ENCODE data around the gene DCLK1. TPM values are rescaled to one million over a fixed set of nuclear protein-coding genes. Genes with fewer than 3 reads are reported as not detected.

Gene DCLK1
- total and polyA plus RNA-seq, 9 donors: 42.0 to 109 (median 87.9) TPM

DNA sequence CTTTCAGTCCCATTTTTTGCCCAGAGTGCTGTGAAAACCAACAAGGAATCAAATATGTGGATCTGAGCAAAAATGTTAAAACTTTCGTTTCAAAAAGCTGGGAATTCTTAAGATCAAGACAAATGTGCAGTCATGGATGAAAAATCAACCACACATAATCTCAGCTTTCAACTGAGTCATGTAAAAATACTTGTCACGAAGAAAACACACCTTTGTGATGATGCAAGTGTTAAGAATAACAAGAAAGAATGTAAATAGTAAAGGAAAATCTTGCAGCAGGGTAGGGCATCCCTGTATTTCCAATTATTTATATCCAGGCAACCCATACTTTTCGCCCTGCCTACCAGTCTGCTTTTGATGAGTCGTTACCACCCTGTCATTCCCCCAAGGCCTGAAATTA, 27.4 kb upstream of the DCLK1 start:
- Histone ChIP-seq H3K27me3 (ENCODE audit: control insufficient read depth, insufficient read depth, low read length) (no peaks in the 10 kb centered on the region), H3K9me3 (replicated peaks; ENCODE audit: control insufficient read depth, low read depth, low read length) (no peaks in the 10 kb centered on the region), H3K4me1 (ENCODE audit: control insufficient read depth, insufficient read depth, low read length) (peaks cover 28% of the 10 kb centered on the region), H3K36me3 (ENCODE audit: control insufficient read depth, insufficient read depth, low read length) (no peaks in the 10 kb centered on the region), H3K27ac (ENCODE audit: low read length) (no peak overlapping the region), H3K4me3 (ENCODE audit: low read length) (no peak overlapping the region)
- WGBS (ENCODE audit: insufficient coverage): no CpG with 5 or more reads among the region's 4 CpGs
- DNase-seq: no peak

DNA sequence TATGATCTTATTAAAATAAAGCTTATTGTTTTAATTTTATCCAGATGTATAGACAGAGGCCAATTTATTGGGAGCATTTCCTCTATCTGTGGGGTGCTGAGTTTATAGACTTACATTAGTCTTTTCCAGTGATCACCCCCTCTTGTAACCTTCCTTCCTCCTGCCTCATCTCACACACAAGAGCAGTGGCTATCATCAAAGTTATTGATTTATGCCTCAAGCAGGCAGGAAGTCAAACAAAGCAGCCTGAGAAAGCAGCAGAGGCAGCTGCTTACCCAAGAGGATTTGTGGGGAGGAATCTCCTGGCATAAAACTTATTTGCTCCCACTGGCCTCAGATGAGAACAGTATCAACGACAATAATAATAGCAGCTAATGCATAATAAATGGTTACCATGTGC, 26.3 kb upstream of the DCLK1 start:
- Histone ChIP-seq H3K4me1 (ENCODE audit: control insufficient read depth, insufficient read depth, low read length) (peaks cover 26% of the 10 kb centered on the region), H3K36me3 (ENCODE audit: control insufficient read depth, insufficient read depth, low read length) (no peaks in the 10 kb centered on the region), H3K27ac (ENCODE audit: low read length) (peak overlapping the region; percentile 59), H3K4me3 (ENCODE audit: low read length) (no peak overlapping the region), H3K27me3 (ENCODE audit: control insufficient read depth, insufficient read depth, low read length) (no peaks in the 10 kb centered on the region), H3K9me3 (replicated peaks; ENCODE audit: control insufficient read depth, low read depth, low read length) (no peaks in the 10 kb centered on the region)
- WGBS (ENCODE audit: insufficient coverage): no CpG with 5 or more reads among the region's 1 CpG
- DNase-seq: peak; percentile 97

DNA sequence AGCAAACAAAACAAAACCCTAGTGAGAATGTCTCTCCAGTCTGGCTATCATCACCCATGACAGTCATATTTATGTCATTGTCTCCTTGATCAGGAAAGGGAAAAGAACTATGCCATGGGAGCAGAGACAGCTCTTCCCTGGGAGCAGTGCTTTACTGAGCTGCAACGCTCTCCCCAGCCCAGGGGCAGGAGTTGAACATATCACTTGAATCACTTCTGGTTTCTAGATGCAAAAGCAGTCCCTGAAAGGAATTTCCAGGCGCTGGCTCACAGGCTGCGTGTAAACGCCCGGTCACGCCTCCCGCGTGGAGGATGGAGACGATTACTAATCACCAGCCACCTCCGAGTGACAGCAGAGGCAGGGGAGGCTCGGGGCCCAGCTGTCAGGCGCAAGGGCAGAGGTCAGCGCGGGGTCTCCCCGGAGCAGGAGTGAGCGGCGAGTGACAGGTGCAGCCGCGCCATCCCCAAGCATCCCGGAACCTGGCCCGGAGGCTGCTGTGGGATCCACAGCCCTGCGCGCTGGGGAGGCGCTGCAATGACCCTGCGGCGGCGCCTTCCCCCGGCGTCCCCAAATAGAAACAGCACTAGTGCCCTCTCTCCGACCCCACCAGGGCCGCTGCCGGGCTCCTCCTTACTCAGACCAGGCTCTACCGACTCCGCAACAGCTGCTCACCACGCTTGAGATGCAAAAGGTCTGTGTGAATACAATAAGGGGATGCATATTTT, 23.5 kb upstream of the DCLK1 start:
- peaks cover 24% of the 10 kb centered on the region for H3K4me1 ChIP-seq (ENCODE audit: control insufficient read depth, insufficient read depth, low read length)
- peak overlapping the region; percentile 81 for H3K27ac ChIP-seq (ENCODE audit: low read length)
- 3% methylated on average over 29 of the region's 35 CpGs for WGBS (ENCODE audit: insufficient coverage)
- no peaks in the 10 kb centered on the region for H3K36me3 ChIP-seq (ENCODE audit: control insufficient read depth, insufficient read depth, low read length)
- H3K9me3 ChIP-seq (replicated peaks; ENCODE audit: control insufficient read depth, low read depth, low read length): no peaks in the 10 kb centered on the region
- DNase-seq: peak; percentile 79
- no peaks in the 10 kb centered on the region for H3K27me3 ChIP-seq (ENCODE audit: control insufficient read depth, insufficient read depth, low read length)
- H3K4me3 ChIP-seq (ENCODE audit: low read length): peak overlapping the region; percentile 32

DNA sequence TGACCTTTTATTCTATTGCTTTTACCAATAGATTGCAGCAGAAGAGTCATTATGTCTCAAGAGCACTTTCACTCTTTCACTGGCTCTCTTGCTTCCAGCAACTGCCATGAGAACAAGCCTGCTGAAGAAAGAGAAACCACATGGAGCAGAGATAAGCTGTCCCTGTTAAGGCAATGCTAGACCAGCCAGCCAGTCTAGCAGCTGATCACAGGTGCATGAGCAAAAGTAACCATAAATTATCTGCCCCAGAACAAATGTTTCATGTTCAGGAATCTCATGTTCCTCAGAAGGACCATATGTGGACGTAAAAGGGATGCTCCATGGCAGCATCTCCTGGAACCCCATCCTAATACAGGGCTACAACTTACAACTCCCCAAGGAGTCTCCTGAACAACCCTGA, 20.4 kb upstream of the DCLK1 start:
- WGBS (ENCODE audit: insufficient coverage): 100% methylated on average over 1 of the region's 1 CpG

DNA sequence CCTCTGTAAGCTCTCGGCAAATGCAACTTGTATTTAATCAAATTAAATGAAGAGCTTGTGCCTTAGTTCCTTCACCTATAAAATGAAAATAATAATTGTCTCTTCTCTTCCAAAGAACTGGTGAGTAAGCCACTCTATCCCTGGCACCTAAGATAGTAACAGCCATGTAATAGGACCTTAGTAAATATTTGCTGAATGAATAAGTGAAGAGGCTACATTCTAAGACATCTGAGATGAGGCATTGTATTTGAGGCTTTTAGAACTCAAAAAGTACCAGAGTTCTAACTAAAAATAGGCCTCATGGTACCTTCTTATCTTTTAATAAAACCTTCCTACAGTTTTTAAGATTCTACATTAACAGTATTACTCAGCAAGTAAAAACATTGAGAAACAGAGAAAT, 17.3 kb upstream of the DCLK1 start:
- Histone ChIP-seq H3K36me3 (ENCODE audit: control insufficient read depth, insufficient read depth, low read length) (no peaks in the 10 kb centered on the region), H3K4me1 (ENCODE audit: control insufficient read depth, insufficient read depth, low read length) (no peaks in the 10 kb centered on the region), H3K4me3 (ENCODE audit: low read length) (no peak overlapping the region), H3K27ac (ENCODE audit: low read length) (peak overlapping the region; percentile 30), H3K9me3 (replicated peaks; ENCODE audit: control insufficient read depth, low read depth, low read length) (no peaks in the 10 kb centered on the region), H3K27me3 (ENCODE audit: control insufficient read depth, insufficient read depth, low read length) (no peaks in the 10 kb centered on the region)
- no peak for DNase-seq
- WGBS (ENCODE audit: insufficient coverage): no CpG with 5 or more reads among the region's 1 CpG

More for the DNA sequence above, 20.4 kb upstream of the DCLK1 start:
- no peaks in the 10 kb centered on the region for H3K36me3 ChIP-seq (ENCODE audit: control insufficient read depth, insufficient read depth, low read length)
- no peak overlapping the region for H3K4me3 ChIP-seq (ENCODE audit: low read length)
- no peaks in the 10 kb centered on the region for H3K9me3 ChIP-seq (replicated peaks; ENCODE audit: control insufficient read depth, low read depth, low read length)
- no peaks in the 10 kb centered on the region for H3K27me3 ChIP-seq (ENCODE audit: control insufficient read depth, insufficient read depth, low read length)
- peak; percentile 33 for DNase-seq
- H3K4me1 ChIP-seq (ENCODE audit: control insufficient read depth, insufficient read depth, low read length): peaks cover 14% of the 10 kb centered on the region
- peak overlapping the region; percentile 47 for H3K27ac ChIP-seq (ENCODE audit: low read length)

DNA sequence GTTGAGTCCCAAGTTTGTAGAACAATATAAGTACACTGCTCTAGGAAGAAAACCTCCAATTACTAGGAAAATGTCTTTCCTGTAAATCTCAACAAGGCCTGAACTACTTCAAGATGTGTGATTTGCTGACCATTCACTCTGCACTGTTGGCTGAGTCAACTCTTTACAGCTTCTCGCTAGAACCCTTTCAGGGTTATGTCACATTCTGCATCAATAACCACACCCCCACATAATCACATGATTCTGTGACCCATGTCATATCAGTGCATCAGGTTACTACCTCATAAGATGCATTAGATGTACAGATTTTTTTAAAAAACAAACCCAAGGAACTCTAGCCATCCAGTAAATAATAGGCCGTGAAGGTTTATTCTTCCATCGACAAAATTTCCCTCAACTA, 16.1 kb upstream of the DCLK1 start:
- no peak overlapping the region for H3K4me3 ChIP-seq (ENCODE audit: low read length)
- no peaks in the 10 kb centered on the region for H3K36me3 ChIP-seq (ENCODE audit: control insufficient read depth, insufficient read depth, low read length)
- DNase-seq: no peak
- H3K27ac ChIP-seq (ENCODE audit: low read length): no peak overlapping the region
- no peaks in the 10 kb centered on the region for H3K27me3 ChIP-seq (ENCODE audit: control insufficient read depth, insufficient read depth, low read length)
- H3K9me3 ChIP-seq (replicated peaks; ENCODE audit: control insufficient read depth, low read depth, low read length): no peaks in the 10 kb centered on the region
- 40% methylated on average over 1 of the region's 3 CpGs for WGBS (ENCODE audit: insufficient coverage)
- no peaks in the 10 kb centered on the region for H3K4me1 ChIP-seq (ENCODE audit: control insufficient read depth, insufficient read depth, low read length)

DNA sequence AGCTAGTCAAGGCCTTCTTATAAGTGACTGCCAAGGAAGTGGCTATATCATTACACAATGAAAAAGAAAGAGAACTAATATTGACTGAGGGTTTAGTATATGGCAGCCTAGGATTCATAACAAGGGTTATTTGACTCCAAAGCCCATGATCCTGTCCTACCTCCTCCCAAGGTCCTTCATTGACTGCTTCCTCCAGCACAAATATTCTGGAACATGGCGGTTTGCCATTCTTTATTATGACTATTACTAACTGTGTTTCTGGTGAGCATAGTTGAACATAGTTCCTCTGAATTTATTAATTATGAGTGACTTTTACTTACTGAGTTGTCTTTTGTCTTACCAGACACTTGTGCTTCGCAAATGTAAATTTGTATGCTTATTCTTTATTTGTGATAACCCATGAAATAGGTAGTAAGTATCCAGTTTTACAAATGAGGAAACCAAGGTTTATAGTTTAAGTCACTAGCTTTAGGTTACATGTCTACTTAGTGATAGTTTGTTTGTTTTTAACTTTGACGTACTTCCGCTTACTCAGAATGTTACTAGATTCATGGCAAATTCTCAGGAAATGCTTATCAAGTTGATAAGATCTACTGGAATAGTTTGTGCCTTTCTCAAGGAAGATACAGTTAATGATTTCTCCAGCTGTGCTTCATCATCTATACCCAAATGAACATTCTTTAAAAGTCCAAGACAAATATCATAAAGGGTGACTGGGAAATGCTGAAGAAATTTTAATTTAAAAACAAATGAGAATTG, 15.5 kb upstream of the DCLK1 start:
- DNase-seq: no peak
- Histone ChIP-seq H3K4me1 (ENCODE audit: control insufficient read depth, insufficient read depth, low read length) (no peaks in the 10 kb centered on the region), H3K36me3 (ENCODE audit: control insufficient read depth, insufficient read depth, low read length) (no peaks in the 10 kb centered on the region), H3K27ac (ENCODE audit: low read length) (no peak overlapping the region), H3K4me3 (ENCODE audit: low read length) (no peak overlapping the region), H3K9me3 (replicated peaks; ENCODE audit: control insufficient read depth, low read depth, low read length) (no peaks in the 10 kb centered on the region), H3K27me3 (ENCODE audit: control insufficient read depth, insufficient read depth, low read length) (no peaks in the 10 kb centered on the region)
- no CpG with 5 or more reads among the region's 4 CpGs for WGBS (ENCODE audit: insufficient coverage)

DNA sequence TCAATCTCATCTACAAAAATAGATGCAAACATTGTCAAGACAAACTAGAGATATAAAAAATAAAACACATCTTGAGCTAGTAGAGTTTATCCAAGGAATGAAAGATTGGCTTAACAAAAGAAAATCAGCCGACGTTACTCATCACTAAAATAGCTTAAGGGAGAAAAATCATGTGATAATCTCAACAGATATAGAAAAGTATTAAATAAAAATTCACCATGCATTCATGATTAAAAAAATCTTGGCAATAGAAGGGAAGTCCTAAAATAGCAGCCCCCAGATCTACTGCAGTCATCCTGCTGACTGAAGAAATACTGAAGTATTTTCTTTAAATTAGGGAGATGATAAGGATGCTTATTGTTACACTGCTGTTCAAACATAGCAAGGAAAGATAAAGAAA, 12.6 kb upstream of the DCLK1 start:
- Histone ChIP-seq H3K27ac (ENCODE audit: low read length) (no peak overlapping the region), H3K9me3 (replicated peaks; ENCODE audit: control insufficient read depth, low read depth, low read length) (no peaks in the 10 kb centered on the region), H3K36me3 (ENCODE audit: control insufficient read depth, insufficient read depth, low read length) (no peaks in the 10 kb centered on the region), H3K4me1 (ENCODE audit: control insufficient read depth, insufficient read depth, low read length) (no peaks in the 10 kb centered on the region), H3K4me3 (ENCODE audit: low read length) (no peak overlapping the region), H3K27me3 (ENCODE audit: control insufficient read depth, insufficient read depth, low read length) (no peaks in the 10 kb centered on the region)
- no CpG with 5 or more reads among the region's 2 CpGs for WGBS (ENCODE audit: insufficient coverage)
- peak; percentile 51 for DNase-seq

DNA sequence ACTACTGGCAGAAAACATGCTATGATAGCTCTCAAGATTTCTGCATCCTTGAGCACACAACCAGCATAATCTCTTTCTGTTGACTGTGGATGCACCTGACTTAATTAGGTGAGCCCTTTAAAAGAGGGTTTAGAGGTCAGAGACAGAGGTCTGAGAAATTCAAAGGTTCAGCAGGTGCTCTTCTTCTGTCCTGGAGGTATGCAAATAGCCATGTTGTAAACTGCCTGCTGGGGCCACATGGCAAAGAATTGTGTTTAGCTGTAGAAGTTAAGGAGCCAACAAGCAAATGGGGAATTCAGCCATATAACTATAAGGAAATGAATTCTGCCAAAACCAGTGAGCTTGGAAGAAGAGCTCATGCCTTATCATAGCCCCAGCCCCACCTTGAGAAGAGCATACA, 11.6 kb upstream of the DCLK1 start:
- Histone ChIP-seq H3K9me3 (replicated peaks; ENCODE audit: control insufficient read depth, low read depth, low read length) (no peaks in the 10 kb centered on the region), H3K36me3 (ENCODE audit: control insufficient read depth, insufficient read depth, low read length) (no peaks in the 10 kb centered on the region), H3K4me3 (ENCODE audit: low read length) (no peak overlapping the region), H3K27me3 (ENCODE audit: control insufficient read depth, insufficient read depth, low read length) (no peaks in the 10 kb centered on the region), H3K4me1 (ENCODE audit: control insufficient read depth, insufficient read depth, low read length) (no peaks in the 10 kb centered on the region), H3K27ac (ENCODE audit: low read length) (no peak overlapping the region)
- no peak for DNase-seq

DNA sequence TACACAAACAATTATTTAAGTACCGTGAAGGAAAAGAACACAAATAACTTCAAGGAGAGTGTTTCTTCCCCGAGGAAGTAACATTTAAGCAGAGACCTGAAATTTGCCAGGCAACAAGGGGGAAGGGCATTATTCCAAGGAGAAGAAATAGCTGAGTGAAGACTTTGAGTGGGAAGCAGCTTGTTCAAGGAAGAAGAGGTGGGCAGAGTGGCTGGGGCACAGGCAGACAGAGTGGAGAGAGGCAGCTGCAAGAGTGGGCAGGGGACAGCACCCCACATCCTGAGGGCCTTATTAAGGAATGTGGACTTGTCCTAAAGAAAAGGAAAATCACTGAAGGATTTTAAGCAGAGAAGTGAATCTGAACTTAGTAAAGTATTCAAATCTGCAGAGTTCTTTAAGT, 4.7 kb upstream of the DCLK1 start:
- no peak for DNase-seq
- H3K4me1 ChIP-seq (ENCODE audit: control insufficient read depth, insufficient read depth, low read length): peaks cover 7% of the 10 kb centered on the region
- H3K36me3 ChIP-seq (ENCODE audit: control insufficient read depth, insufficient read depth, low read length): no peaks in the 10 kb centered on the region
- H3K4me3 ChIP-seq (ENCODE audit: low read length): no peak overlapping the region
- whole genome bisulfite sequencing (ENCODE audit: insufficient coverage): 80% methylated on average over 1 of the region's 2 CpGs
- peaks cover 4% of the 10 kb centered on the region for H3K27me3 ChIP-seq (ENCODE audit: control insufficient read depth, insufficient read depth, low read length)
- no peak overlapping the region for H3K27ac ChIP-seq (ENCODE audit: low read length)
- H3K9me3 ChIP-seq (replicated peaks; ENCODE audit: control insufficient read depth, low read depth, low read length): no peaks in the 10 kb centered on the region
